Kidney (tissue), 14 donors: ENCODE data around the gene RERE. TPM values are rescaled to one million over a fixed set of nuclear protein-coding genes. Genes with fewer than 3 reads are reported as not detected.
A peak's percentile ranks its signal among the peaks of the same experiment; 100 is the strongest.

Experiments
- DNase-seq, 5 donors: peaks; one replicate each; pipeline ENCODE4 v3.0.0-alpha.2; 2013 to 2020
- FAIRE-seq: peaks from 2 replicates; lab custom pipeline; 2012; peaks lifted over from hg19 to GRCh38; lab: Jason Lieb, UNC
- H3K27ac ChIP-seq, 2 donors: one replicate each; pipeline ENCODE4 v1.7.0; 2013; ENCODE audit warnings: low read depth in 2 of 2, low read length in 2 of 2, inconsistent platforms in 1 of 2
- H3K27me3 ChIP-seq: one replicate; pipeline ENCODE4 v1.7.1; 2013; ENCODE audit warnings: low read length, inconsistent platforms; ENCODE audit not compliant: control insufficient read depth, insufficient read depth
- H3K36me3 ChIP-seq, 3 donors: one replicate each; pipeline versions ENCODE4 v1.7.0 to v1.7.1; 2013; ENCODE audit warnings: low read length in 3 of 3, control low read depth in 1 of 3, inconsistent platforms in 1 of 3; ENCODE audit not compliant: insufficient read depth in 3 of 3, control insufficient read depth in 2 of 3
- H3K4me1 ChIP-seq, 3 donors: one replicate each; pipeline versions ENCODE4 v1.7.0 to v1.7.1; 2013; ENCODE audit warnings: low read length in 3 of 3, inconsistent platforms in 1 of 3, low read depth in 1 of 3; ENCODE audit not compliant: control insufficient read depth in 2 of 3, insufficient read depth in 2 of 3
- H3K4me3 ChIP-seq, 3 donors: one replicate each; pipeline versions ENCODE4 v1.7.0 to v1.8.1; 2013; ENCODE audit warnings: low read length in 3 of 3, control low read depth in 1 of 3, inconsistent platforms in 1 of 3
- H3K9ac ChIP-seq, 3 donors: one replicate each; pipeline versions ENCODE4 v1.7.0 to v1.7.1; 2013; ENCODE audit warnings: low read length in 3 of 3, control low read depth in 1 of 3, inconsistent platforms in 1 of 3
- H3K9me3 ChIP-seq, 3 donors: one replicate each; pipeline versions ENCODE4 v1.7.0 to v1.7.1; 2013; ENCODE audit warnings: low read length in 3 of 3, control low read depth in 1 of 3, inconsistent platforms in 1 of 3; ENCODE audit not compliant: control insufficient read depth in 2 of 3, insufficient read depth in 1 of 3
- CTCF ChIP-seq: IDR thresholded peaks from 3 replicates; pipeline ENCODE4 v1.5.1; 2012; ENCODE audit warnings: mild to moderate bottlenecking, moderate library complexity, borderline replicate concordance; ENCODE audit not compliant: insufficient read depth; ENCODE audit errors: extremely low read depth
- intact Hi-C: fragments of 100-400 bp; cut with DNase I; formaldehyde crosslinking; loops from one replicate; pipeline ENCODE4 v1.11.1; 2022
- polyA plus RNA-seq: library from polyadenylated mRNA; stranded (reverse); fragments of 350-450 nt; fragmentation: Illumina TruSeq; extraction: RNeasy Lipid Tissue Mini Kit (QIAGEN cat#74804); gene quantifications from one replicate; pipeline ENCODE4 v1.2.3, GENCODE V29; 2014; ENCODE audit warnings: low read depth, low replicate concordance; ENCODE audit not compliant: insufficient read depth
- total RNA-seq: library from RNA; stranded (reverse); fragmentation: NEBNext Ultra II Directional; extraction: Animal tissue kit (Norgen Biotek cat#: 25700); gene quantifications from one replicate; pipeline ENCODE4 v1.2.1, GENCODE V29; 2021
- donor health status: control.
- donor health status: control.
- donor health status: control.
- donor health status: control.
- donor health status: control.
- donor health status: DM: yes; HTN: yes; CAD: no.
- donor health status: Normal renal cell carcinoma (clear cell type).

The RERE gene
- total and polyA plus RNA-seq, 2 donors from 2014 or later = 37.2 to 176 TPM

GRCh38 chr1:8851060-8851459 lies 33.6 kb upstream of the RERE start:
- Histone ChIP-seq H3K27me3 (no peaks in the 10 kb centered on the region), H3K36me3 (no peaks in the 10 kb centered on the region), H3K27ac (no peak overlapping the region), H3K9me3 (no peaks in the 10 kb centered on the region), H3K4me3 (no peak overlapping the region), H3K9ac (no peak overlapping the region), H3K4me1 (peaks cover 0 to 21% (median 11%) of the 10 kb centered on the region in 3 donors)
- no peak for TF ChIP-seq CTCF
- intact Hi-C loops = no loop called here
- FAIRE-seq (no peak), DNase-seq (no peak)

- TF ChIP-seq CTCF = peak; percentile 96
- FAIRE-seq (peak; percentile 81), DNase-seq (peak; percentile 94 to 97 (median 96))
- peaks cover 0 to 28% (median 25%) of the 10 kb centered on the region in 3 donors for H3K4me1 ChIP-seq
- H3K4me3 ChIP-seq = no peak overlapping the region
- no peaks in the 10 kb centered on the region for H3K36me3 ChIP-seq
- peak overlapping the region in 1 of 3 donors; percentile 67 for H3K9ac ChIP-seq
- H3K9me3 ChIP-seq = no peaks in the 10 kb centered on the region
- H3K27me3 ChIP-seq = no peaks in the 10 kb centered on the region
- intact Hi-C loops = no loop called here
- H3K27ac ChIP-seq = peak overlapping the region; percentile 57 to 66
These were observed 31.4 kb upstream of the RERE start for GRCh38 chr1:8848663-8849386.

- Histone ChIP-seq H3K4me3 (no peak overlapping the region), H3K27me3 (no peaks in the 10 kb centered on the region), H3K36me3 (no peaks in the 10 kb centered on the region), H3K9ac (peak overlapping the region in 1 of 3 donors; percentile 55), H3K27ac (peak overlapping the region; percentile 57 to 77), H3K4me1 (peaks cover 0 to 27% (median 25%) of the 10 kb centered on the region in 3 donors), H3K9me3 (no peaks in the 10 kb centered on the region)
- TF ChIP-seq CTCF = no peak
- FAIRE-seq (no peak), DNase-seq (peak in 1 of 5 donors; percentile 54)
- intact Hi-C loops = no loop called here
These were observed 30.6 kb upstream of the RERE start for GRCh38 chr1:8847990-8848389.
